ENCODE measurements around the gene CIZ1. TPM values are rescaled to one million over a fixed set of nuclear protein-coding genes. Genes with fewer than 3 reads are reported as not detected.
A peak's percentile ranks its signal among the peaks of the same experiment; 100 is the strongest.

The CIZ1 gene
- total and polyA plus RNA-seq, 9 of the 15 experiments (the other 6 are each of a cell fraction or from before 2014, with no cell fraction given): 6.6 to 329 (median 87.8) TPM

- TF ChIP-seq ZNF398 (CRISPR knock-in tag; IDR thresholded peaks at IDR 0.05) (no peak), IFI16 (CRISPR knock-in tag; IDR thresholded peaks at IDR 0.05) (0 out of 2 replicates have a peak, but pooled peaks have one; percentile 52), CTCFL (IDR thresholded peaks at IDR 0.05; ENCODE audit: borderline replicate concordance, insufficient read depth, low read depth, low read length, poor library complexity, severe bottlenecking) (peak; percentile 13), ZNF79 (CRISPR knock-in tag; IDR thresholded peaks at IDR 0.05; ENCODE audit: low read depth) (0 out of 2 replicates have a peak, but pooled peaks have one; percentile 48), FIP1L1 (IDR thresholded peaks at IDR 0.05; ENCODE audit: low read depth, low read length, poor library complexity, severe bottlenecking) (peak; percentile 65), BHLHE40 (IDR thresholded peaks at IDR 0.05; ENCODE audit: low read length) (peak; percentile 93), THRB (CRISPR knock-in tag; conservative IDR thresholded peaks at IDR 0.05) (0 out of 2 replicates have a peak, but pooled peaks have one; percentile 45), MLLT1 (IDR thresholded peaks at IDR 0.05) (no peak), MAFK (IDR thresholded peaks at IDR 0.05; ENCODE audit: low read length) (peak; percentile 50), SREBF2 (CRISPR knock-in tag; IDR thresholded peaks at IDR 0.05) (no peak), CREB1 (IDR thresholded peaks at IDR 0.05) (peak; percentile 77), CREB1 (CRISPR knock-in tag; IDR thresholded peaks at IDR 0.05) (no peak), HCFC1 (IDR thresholded peaks at IDR 0.05; ENCODE audit: low read depth, low read length) (peak; percentile 26; the same call in 1 of the 2 replicates), SRF (CRISPR knock-in tag; IDR thresholded peaks at IDR 0.05) (peak in 1 of 2 experiments; percentile 77; a peak in 1 of 4 replicates), ZNF445 (CRISPR knock-in tag; IDR thresholded peaks at IDR 0.05; ENCODE audit: low read depth) (0 out of 2 replicates have a peak, but pooled peaks have one; percentile 56), CHCHD3 (CRISPR knock-in tag; IDR thresholded peaks at IDR 0.05) (no peak)
These were observed 1.4 kb upstream of the CIZ1 start (continued) for GRCh38 chr9:128192601-128193371.

All from K562 (cell line).